H1 (cell line): Measurements from ENCODE around the gene KDM2A.

Source experiments
- ATF2 ChIP-seq: IDR thresholded peaks from 2 replicates; pipeline ENCODE4 v1.6.1; 2012; ENCODE audit warnings: low read length, inconsistent platforms
- CTCF ChIP-seq, 3 experiments: IDR thresholded peaks; 1 replicate in 2 of 3; 2 replicates in 1 of 3; pipeline versions ENCODE4 v1.5.1 to v1.6.1; 2011; ENCODE audit warnings: low read length in 3 of 3, mild to moderate bottlenecking in 3 of 3, inconsistent platforms in 2 of 3, low read depth in 1 of 3, moderate library complexity in 1 of 3; ENCODE audit not compliant: insufficient read depth in 1 of 3; ENCODE audit errors: control extremely low read depth in 1 of 3

GRCh38 chr11:67304511-67305113, 185.5 kb downstream of the KDM2A start:
- TF ChIP-seq ATF2 (no peak), CTCF (IDR thresholded peaks at IDR 0.05; ENCODE audit: control extremely low read depth in 1 of 3, insufficient read depth in 1 of 3, low read depth in 1 of 3, low read length in 3 of 3) (no peak)
